T-helper 9 cell (primary cell): ENCODE results near the gene PCCA.
"Not testable (repeated sequence)": the region's sequence is repeated elsewhere in the genome, so short reads cannot be mapped to it uniquely, and the experiment has no call there.

ENCODE experiments used
- DNase-seq: peaks from one replicate; pipeline ENCODE4 v3.0.0-alpha.2; 2020

The PCCA gene

GRCh38 chr13:100365680-100366079 lies 276.8 kb downstream of the PCCA start:
- no peak for DNase-seq

GRCh38 chr13:100378533-100378932 lies 289.6 kb downstream of the PCCA start:
- DNase-seq: no peak

GRCh38 chr13:100381595-100382224 lies 292.8 kb downstream of the PCCA start:
- no peak for DNase-seq

- no peak for DNase-seq
These were observed 293.9 kb downstream of the PCCA start for GRCh38 chr13:100382785-100383184.

GRCh38 chr13:100387416-100387815 lies 298.5 kb downstream of the PCCA start:
- DNase-seq: no peak

GRCh38 chr13:100388150-100388549 lies 299.3 kb downstream of the PCCA start:
- DNase-seq: not testable (repeated sequence)

GRCh38 chr13:100388923-100389322 lies 300.0 kb downstream of the PCCA start:
- no peak for DNase-seq

GRCh38 chr13:100389617-100390016 lies 300.7 kb downstream of the PCCA start:
- DNase-seq: no peak

- no peak for DNase-seq
These were observed 304.1 kb downstream of the PCCA start for GRCh38 chr13:100392709-100393630.

- DNase-seq: no peak
These were observed 305.3 kb downstream of the PCCA start for GRCh38 chr13:100394005-100394695.

GRCh38 chr13:100395698-100396373 lies 306.9 kb downstream of the PCCA start:
- no peak for DNase-seq

GRCh38 chr13:100396776-100397175 lies 307.9 kb downstream of the PCCA start:
- no peak for DNase-seq

GRCh38 chr13:100397627-100398026 lies 308.7 kb downstream of the PCCA start:
- DNase-seq: no peak

- no peak for DNase-seq
These were observed 309.5 kb downstream of the PCCA start for GRCh38 chr13:100398360-100398759.

- DNase-seq: no peak
These were observed 310.6 kb downstream of the PCCA start for GRCh38 chr13:100399455-100399854.

- no peak for DNase-seq
These were observed 314.8 kb downstream of the PCCA start for GRCh38 chr13:100403675-100404074.

GRCh38 chr13:100409132-100409531 lies 320.2 kb downstream of the PCCA start:
- DNase-seq: no peak

- no peak for DNase-seq
These were observed 334.5 kb downstream of the PCCA start for GRCh38 chr13:100423375-100423774.

GRCh38 chr13:100428986-100429385 lies 340.1 kb downstream of the PCCA start:
- DNase-seq: no peak

GRCh38 chr13:100432611-100433010 lies 343.7 kb downstream of the PCCA start:
- no peak for DNase-seq

GRCh38 chr13:100433475-100433874 lies 344.6 kb downstream of the PCCA start:
- DNase-seq: no peak

- DNase-seq: no peak
These were observed 345.3 kb downstream of the PCCA start for GRCh38 chr13:100434010-100434763.
